Spinal cord (tissue), 10 donors: ENCODE results near the gene KIRREL1. TPM values are rescaled to one million over a fixed set of nuclear protein-coding genes. Genes with fewer than 3 reads are reported as not detected.

Experiments
- DNase-seq, 6 donors: peaks; one replicate each; pipeline versions ENCODE4 v3.0.0 to v3.0.0-alpha.2; 2013 to 2015; ENCODE audit warnings: low spot score in 6 of 6, low read depth in 4 of 6
- H3K27ac ChIP-seq: one replicate; pipeline ENCODE4 v1.5.1; 2013; ENCODE audit warnings: low read depth, low read length, control low read depth
- H3K27me3 ChIP-seq: one replicate; pipeline ENCODE4 v1.6.1; 2013; ENCODE audit warnings: low read length; ENCODE audit not compliant: control insufficient read depth, insufficient read depth
- H3K36me3 ChIP-seq: one replicate; pipeline ENCODE4 v1.6.1; 2013; ENCODE audit warnings: low read length; ENCODE audit not compliant: control insufficient read depth, insufficient read depth
- H3K4me1 ChIP-seq: one replicate; pipeline ENCODE4 v1.6.1; 2013; ENCODE audit warnings: low read length; ENCODE audit not compliant: control insufficient read depth, insufficient read depth
- H3K4me3 ChIP-seq: one replicate; pipeline ENCODE4 v1.5.1; 2013; ENCODE audit warnings: low read depth, low read length, control low read depth
- H3K9me3 ChIP-seq: one replicate; pipeline ENCODE4 v1.6.1; 2013; ENCODE audit warnings: low read length; ENCODE audit not compliant: control insufficient read depth, insufficient read depth
- WGBS: methylation state at CpG from one replicate; pipeline ENCODE4 v1.1.5; 2013; ENCODE audit warnings: missing lambda C conversion rate; ENCODE audit not compliant: insufficient coverage; 5-methylcytosine and 5-hydroxymethylcytosine counted together
- polyA plus RNA-seq, 2 donors: library from polyadenylated mRNA; unstranded; fragments of 120-200 nt; gene quantifications; one replicate each; pipeline ENCODE4 v1.2.1, GENCODE V29; 2013; ENCODE audit not compliant: insufficient read length in 2 of 2
- total RNA-seq, 2 donors: library from RNA; depleted of rRNA in 1 of 2; stranded (reverse); fragments of 120-200 nt in 1 of 2; fragments of >200 nt in 1 of 2; gene quantifications; one replicate each; pipeline versions ENCODE4 v1.2.3 to v1.2.4, GENCODE V29; 2013 to 2014
- donor health status: healthy.

KIRREL1 gene
- total and polyA plus RNA-seq, 4 donors: 21.6 to 40.2 (median 29.2) TPM

- 26% methylated on average over 5 of the region's 5 CpGs for WGBS
- H3K9me3 ChIP-seq: no peaks in the 10 kb centered on the region
- no peak overlapping the region for H3K27ac ChIP-seq
- no peaks in the 10 kb centered on the region for H3K27me3 ChIP-seq
- H3K4me1 ChIP-seq: peaks cover 37% of the 10 kb centered on the region
- no peaks in the 10 kb centered on the region for H3K36me3 ChIP-seq
- no peak overlapping the region for H3K4me3 ChIP-seq
- no peak for DNase-seq
These were observed 45.9 kb downstream of the KIRREL1 start for GRCh38 chr1:158039380-158039779.

GRCh38 chr1:158040323-158040722, 46.9 kb downstream of the KIRREL1 start:
- H3K27me3 ChIP-seq: no peaks in the 10 kb centered on the region

GRCh38 chr1:158043232-158043631, 49.8 kb downstream of the KIRREL1 start:
- DNase-seq: peak in 1 of 6 donors; percentile 41
- Histone ChIP-seq H3K4me1 (peaks cover 26% of the 10 kb centered on the region), H3K27me3 (no peaks in the 10 kb centered on the region), H3K36me3 (no peaks in the 10 kb centered on the region), H3K27ac (no peak overlapping the region), H3K4me3 (no peak overlapping the region), H3K9me3 (no peaks in the 10 kb centered on the region)
- WGBS: no CpG with 5 or more reads among the region's 5 CpGs

More at GRCh38 chr1:158040323-158040722, 46.9 kb downstream of the KIRREL1 start:
- Histone ChIP-seq H3K4me3 (no peak overlapping the region), H3K36me3 (no peaks in the 10 kb centered on the region), H3K4me1 (peaks cover 40% of the 10 kb centered on the region), H3K27ac (no peak overlapping the region), H3K9me3 (no peaks in the 10 kb centered on the region)
- DNase-seq: no peak

- Histone ChIP-seq H3K27me3 (no peaks in the 10 kb centered on the region), H3K27ac (no peak overlapping the region), H3K36me3 (no peaks in the 10 kb centered on the region), H3K4me1 (peaks cover 17% of the 10 kb centered on the region), H3K9me3 (no peaks in the 10 kb centered on the region), H3K4me3 (no peak overlapping the region)
- 7% methylated on average over 1 of the region's 2 CpGs for WGBS
- peak in 1 of 6 donors; percentile 34 for DNase-seq
These were observed 52.2 kb downstream of the KIRREL1 start for GRCh38 chr1:158045639-158046038.

GRCh38 chr1:158046715-158047510, 53.5 kb downstream of the KIRREL1 start:
- Histone ChIP-seq H3K36me3 (no peaks in the 10 kb centered on the region), H3K9me3 (no peaks in the 10 kb centered on the region), H3K27ac (no peak overlapping the region), H3K4me1 (peaks cover 17% of the 10 kb centered on the region), H3K4me3 (no peak overlapping the region), H3K27me3 (no peaks in the 10 kb centered on the region)
- no peak for DNase-seq
- WGBS: 57% methylated on average over 4 of the region's 4 CpGs

GRCh38 chr1:158048371-158049067, 55.1 kb downstream of the KIRREL1 start:
- WGBS: 94% methylated on average over 3 of the region's 8 CpGs
- H3K4me3 ChIP-seq: no peak overlapping the region
- no peak for DNase-seq
- no peaks in the 10 kb centered on the region for H3K36me3 ChIP-seq
- H3K27ac ChIP-seq: no peak overlapping the region
- H3K27me3 ChIP-seq: no peaks in the 10 kb centered on the region
- no peaks in the 10 kb centered on the region for H3K9me3 ChIP-seq
- H3K4me1 ChIP-seq: peaks cover 12% of the 10 kb centered on the region

- peaks cover 5% of the 10 kb centered on the region for H3K4me1 ChIP-seq
- H3K27ac ChIP-seq: no peak overlapping the region
- no peak overlapping the region for H3K4me3 ChIP-seq
- H3K9me3 ChIP-seq: no peaks in the 10 kb centered on the region
- no peaks in the 10 kb centered on the region for H3K27me3 ChIP-seq
- peak in 1 of 6 donors; percentile 74 for DNase-seq
- 60% methylated on average over 2 of the region's 5 CpGs for WGBS
- H3K36me3 ChIP-seq: no peaks in the 10 kb centered on the region
These were observed 56.4 kb downstream of the KIRREL1 start for GRCh38 chr1:158049853-158050252.

- no peaks in the 10 kb centered on the region for H3K9me3 ChIP-seq
- DNase-seq: no peak
- H3K4me1 ChIP-seq: peaks cover 21% of the 10 kb centered on the region
- H3K27ac ChIP-seq: no peak overlapping the region
- H3K36me3 ChIP-seq: no peaks in the 10 kb centered on the region
- H3K27me3 ChIP-seq: no peaks in the 10 kb centered on the region
- H3K4me3 ChIP-seq: no peak overlapping the region
These were observed 59.8 kb downstream of the KIRREL1 start for GRCh38 chr1:158053276-158053675.

GRCh38 chr1:158054721-158055120, 61.3 kb downstream of the KIRREL1 start:
- Histone ChIP-seq H3K4me1 (peaks cover 30% of the 10 kb centered on the region), H3K9me3 (no peaks in the 10 kb centered on the region), H3K4me3 (no peak overlapping the region), H3K27me3 (no peaks in the 10 kb centered on the region), H3K36me3 (no peaks in the 10 kb centered on the region), H3K27ac (no peak overlapping the region)
- WGBS: no CpG with 5 or more reads among the region's 4 CpGs
- DNase-seq: no peak

- H3K4me1 ChIP-seq: peaks cover 34% of the 10 kb centered on the region
- DNase-seq: peak in 1 of 6 donors; percentile 39
- H3K9me3 ChIP-seq: no peaks in the 10 kb centered on the region
- H3K27ac ChIP-seq: no peak overlapping the region
- no peak overlapping the region for H3K4me3 ChIP-seq
- H3K36me3 ChIP-seq: no peaks in the 10 kb centered on the region
- WGBS: 82% methylated on average over 4 of the region's 4 CpGs
- no peaks in the 10 kb centered on the region for H3K27me3 ChIP-seq
These were observed 62.4 kb downstream of the KIRREL1 start for GRCh38 chr1:158055854-158056253.
